MG63 (cell line): ENCODE results near the gene FAM227B. TPM values are rescaled to one million over a fixed set of nuclear protein-coding genes. Genes with fewer than 3 reads are reported as not detected.

Experiments used
- DNase-seq: peaks from one replicate; pipeline ENCODE4 v3.0.0-alpha.2; 2020
- H3K27me3 ChIP-seq: fragments of 250-450 bp; sonication (Bioruptor Pico); 2 replicates; pipeline ENCODE4 v1.5.1; 2020; ENCODE audit warnings: mild to moderate bottlenecking, moderate library complexity
- H3K36me3 ChIP-seq: fragments of 250-450 bp; sonication (Bioruptor Pico); 2 replicates; pipeline ENCODE4 v1.5.1; 2020; ENCODE audit warnings: mild to moderate bottlenecking, moderate library complexity
- H3K4me3 ChIP-seq: fragments of 250-450 bp; sonication (Bioruptor Pico); 2 replicates; pipeline ENCODE4 v1.5.1; 2020; ENCODE audit warnings: mild to moderate bottlenecking, moderate library complexity
- H3K9me3 ChIP-seq: fragments of 250-450 bp; sonication (Bioruptor Pico); 2 replicates; pipeline ENCODE4 v1.5.1; 2020; ENCODE audit warnings: mild to moderate bottlenecking, moderate library complexity
- total RNA-seq: library from RNA; depleted of rRNA; stranded (reverse); fragments of >200 nt; shearing (Covaris generic); gene quantifications from 2 replicates; pipeline ENCODE4 v1.2.3, GENCODE V29; 2014; ENCODE audit warnings: low replicate concordance; rRNA removed

The FAM227B gene
- total RNA-seq, 1 experiment from 2014 or later = 2.8 TPM

GRCh38 chr15:49278751-49279150 is 341.9 kb downstream of the FAM227B start:
- no peak for DNase-seq
- Histone ChIP-seq H3K27me3 (no peaks in the 10 kb centered on the region), H3K4me3 (no peak overlapping the region), H3K36me3 (peaks cover 4% of the 10 kb centered on the region), H3K9me3 (no peaks in the 10 kb centered on the region)

Other genes with a start within 250 kb of the FAM227B start
- 7.1 and 9.2 TPM in 2 replicates for gene FGF7, start 197.6 kb downstream of the FAM227B start, total RNA-seq
- 29.3 and 36.2 TPM in 2 replicates for gene DTWD1, start 230 bp upstream of the FAM227B start, total RNA-seq